SK-N-SH (cell line): ENCODE data around the gene ADGRL4. TPM values are rescaled to one million over a fixed set of nuclear protein-coding genes. Genes with fewer than 3 reads are reported as not detected.

Experiments
- CTCF ChIA-PET: fragments of 300-600, 350-600 bp; formaldehyde crosslinking; extraction: SDS; loops from one replicate; lab custom pipeline; 2021; lab: Yijun Ruan, JAX
- POLR2A ChIA-PET: fragments of 350-600 bp; sonication (Branson Sonifier 250); formaldehyde crosslinking; extraction: SDS; loops from one replicate; lab custom pipeline; 2020; ENCODE audit warnings: antibody characterized with exemption, inconsistent platforms; lab: Yijun Ruan, JAX
- DNase-seq: peaks from one replicate; pipeline ENCODE4 v3.0.0; 2012
- H2AFZ ChIP-seq: fragments of 200-600 bp; sonication (generic); 2 replicates; pipeline ENCODE4 v1.8.1; 2016; ENCODE audit warnings: antibody characterized with exemption, mild to moderate bottlenecking, low read depth
- H3F3A ChIP-seq: fragments of 200-600 bp; sonication (generic); replicated peaks from 2 replicates; pipeline ENCODE3; 2016; ENCODE audit warnings: antibody characterized with exemption, mild to moderate bottlenecking; ENCODE audit not compliant: insufficient read depth
- H3K27ac ChIP-seq, 2 experiments: fragments of 200-500 bp in 1 of 2; fragments of 200-600 bp in 1 of 2; sonication (Bioruptor generic) in 1 of 2; sonication (generic), shearing (Covaris generic) in 1 of 2; 2 replicates each; pipeline versions ENCODE4 v1.5.1 to v1.6.1; 2014 to 2016; ENCODE audit warnings: low read depth in 2 of 2, inconsistent platforms in 1 of 2, low read length in 1 of 2, mild to moderate bottlenecking in 1 of 2, mixed read lengths in 1 of 2
- H3K27me3 ChIP-seq: fragments of 200-600 bp; sonication (generic), shearing (Covaris generic); 2 replicates; pipeline ENCODE4 v1.6.1; 2016; ENCODE audit warnings: mixed run types; ENCODE audit not compliant: insufficient read depth
- H3K36me3 ChIP-seq, 2 experiments: fragments of 200-500 bp in 1 of 2; fragments of 200-600 bp in 1 of 2; sonication (Bioruptor generic) in 1 of 2; sonication (generic) in 1 of 2; replicated peaks in 1 of 2; 2 replicates each; pipeline versions ENCODE3 to v1.5.1; 2014 to 2016; ENCODE audit warnings: low read length in 1 of 2, mild to moderate bottlenecking in 1 of 2; ENCODE audit not compliant: insufficient read depth in 2 of 2, control insufficient read depth in 1 of 2
- H3K4me1 ChIP-seq, 2 experiments: fragments of 200-500 bp in 1 of 2; fragments of 200-600 bp in 1 of 2; sonication (Bioruptor generic) in 1 of 2; sonication (generic), shearing (Covaris generic) in 1 of 2; 2 replicates each; pipeline versions ENCODE4 v1.5.1 to v1.6.1; 2014 to 2016; ENCODE audit warnings: low read depth in 1 of 2, low read length in 1 of 2, mixed run types in 1 of 2; ENCODE audit not compliant: insufficient read depth in 2 of 2, control insufficient read depth in 1 of 2
- H3K4me2 ChIP-seq: fragments of 200-600 bp; sonication (generic), shearing (Covaris generic); 2 replicates; pipeline ENCODE4 v1.6.1; 2017; ENCODE audit warnings: mixed run types
- H3K4me3 ChIP-seq, 2 experiments: fragments of 200-500 bp in 1 of 2; fragments of 200-600 bp in 1 of 2; sonication (Bioruptor generic) in 1 of 2; sonication (generic), shearing (Covaris generic) in 1 of 2; 2 replicates each; pipeline versions ENCODE4 v1.5.1 to v1.8.1; 2014 to 2016; ENCODE audit warnings: low read depth in 2 of 2, inconsistent platforms in 1 of 2, low read length in 1 of 2, mild to moderate bottlenecking in 1 of 2, mixed read lengths in 1 of 2, moderate library complexity in 1 of 2
- H3K79me2 ChIP-seq: fragments of 200-600 bp; sonication (generic); 2 replicates; pipeline ENCODE4 v1.8.1; 2017; ENCODE audit warnings: mild to moderate bottlenecking; ENCODE audit not compliant: insufficient read depth
- H3K9ac ChIP-seq: fragments of 200-600 bp; sonication (generic); 2 replicates; pipeline ENCODE4 v1.6.1; 2017; ENCODE audit warnings: mixed run types
- H3K9me2 ChIP-seq: fragments of 200-600 bp; sonication (generic); 2 replicates; pipeline ENCODE4 v1.6.1; 2017; ENCODE audit warnings: mixed run types
- H3K9me3 ChIP-seq: fragments of 200-600 bp; sonication (generic); 2 replicates; pipeline ENCODE4 v1.6.1; 2017; ENCODE audit warnings: mixed run types, mild to moderate bottlenecking, moderate library complexity
- H4K20me1 ChIP-seq: fragments of 200-600 bp; sonication (generic); 2 replicates; pipeline ENCODE4 v1.6.1; 2017; ENCODE audit warnings: mild to moderate bottlenecking, mixed run types; ENCODE audit not compliant: insufficient read depth
- CHD2 ChIP-seq: fragments of 150-350 bp; IDR thresholded peaks from 2 replicates; pipeline ENCODE4 v1.6.1; 2018; ENCODE audit warnings: low read length; ENCODE audit not compliant: partially characterized antibody
- EZH2phosphoT487 ChIP-seq: fragments of 200-600 bp; sonication (generic); IDR thresholded peaks from 2 replicates; pipeline ENCODE4 v1.6.1; 2017; ENCODE audit warnings: low read depth, mixed run types, mild to moderate bottlenecking, antibody characterized with exemption, moderate library complexity, borderline replicate concordance
- FOSL2 ChIP-seq: IDR thresholded peaks from 2 replicates; pipeline ENCODE4 v1.4.0; 2012; ENCODE audit warnings: low read depth, mild to moderate bottlenecking, moderate library complexity, borderline replicate concordance
- FOXM1 ChIP-seq: IDR thresholded peaks from 2 replicates; pipeline ENCODE4 v1.4.0; 2012; ENCODE audit warnings: low read depth, mild to moderate bottlenecking
- GABPA ChIP-seq: IDR thresholded peaks from 2 replicates; pipeline ENCODE4 v1.4.0; 2012; ENCODE audit warnings: low read depth, mild to moderate bottlenecking
- JUND ChIP-seq: IDR thresholded peaks from 2 replicates; pipeline ENCODE4 v1.4.0; 2012
- MAX ChIP-seq: IDR thresholded peaks from 2 replicates; pipeline ENCODE4 v1.4.0; 2012; ENCODE audit warnings: low read depth
- NFIC ChIP-seq: IDR thresholded peaks from 2 replicates; pipeline ENCODE4 v1.4.0; 2012; ENCODE audit warnings: borderline replicate concordance
- NRF1 ChIP-seq: IDR thresholded peaks from 2 replicates; pipeline ENCODE4 v1.6.1; 2012; ENCODE audit warnings: low read depth, mild to moderate bottlenecking, low read length
- RCOR1 ChIP-seq: fragments of 150-350 bp; IDR thresholded peaks from 2 replicates; pipeline ENCODE4 v1.6.1; 2017; ENCODE audit warnings: antibody characterized with exemption, low read length
- RFX5 ChIP-seq: IDR thresholded peaks from 2 replicates; pipeline ENCODE4 v1.6.1; 2012; ENCODE audit warnings: mild to moderate bottlenecking, improper control_type of control experiment, low read length
- RXRA ChIP-seq: IDR thresholded peaks from 2 replicates; pipeline ENCODE4 v1.4.0; 2012; ENCODE audit warnings: low read depth, mild to moderate bottlenecking, borderline replicate concordance
- TAF1 ChIP-seq: IDR thresholded peaks from 2 replicates; pipeline ENCODE4 v1.6.1; 2012; ENCODE audit warnings: low read depth, mild to moderate bottlenecking, low read length, moderate library complexity, borderline replicate concordance
- TEAD4 ChIP-seq: IDR thresholded peaks from 2 replicates; pipeline ENCODE4 v1.4.0; 2012; ENCODE audit warnings: mild to moderate bottlenecking, borderline replicate concordance; ENCODE audit not compliant: insufficient read depth
- USF1 ChIP-seq: IDR thresholded peaks from 2 replicates; pipeline ENCODE4 v1.4.0; 2012; ENCODE audit warnings: low read depth, borderline replicate concordance
- YY1 ChIP-seq: IDR thresholded peaks from 2 replicates; pipeline ENCODE4 v1.4.0; 2012; ENCODE audit warnings: low read depth, mild to moderate bottlenecking
- WGBS: methylation state at CpG from one replicate; pipeline ENCODE4 v1.1.6; 2017; ENCODE audit warnings: low lambda C conversion rate; 5-methylcytosine and 5-hydroxymethylcytosine counted together
- polyA plus RNA-seq, 3 experiments: library from polyadenylated mRNA; depleted of rRNA; stranded (reverse); fragments of >200 nt; gene quantifications; 2 replicates each; pipeline ENCODE4 v1.2.3, GENCODE V29; 2012
- TF ChIP-seq, protein P1 (sequence below): IDR thresholded peaks from 2 replicates; pipeline ENCODE4 v1.6.1; 2012; ENCODE audit warnings: mild to moderate bottlenecking, low read depth, low read length, moderate library complexity

ADGRL4 gene
- polyA plus RNA-seq, 1 of the 3 experiments (the other 2 are of a cell fraction): 0.30 TPM

DNA sequence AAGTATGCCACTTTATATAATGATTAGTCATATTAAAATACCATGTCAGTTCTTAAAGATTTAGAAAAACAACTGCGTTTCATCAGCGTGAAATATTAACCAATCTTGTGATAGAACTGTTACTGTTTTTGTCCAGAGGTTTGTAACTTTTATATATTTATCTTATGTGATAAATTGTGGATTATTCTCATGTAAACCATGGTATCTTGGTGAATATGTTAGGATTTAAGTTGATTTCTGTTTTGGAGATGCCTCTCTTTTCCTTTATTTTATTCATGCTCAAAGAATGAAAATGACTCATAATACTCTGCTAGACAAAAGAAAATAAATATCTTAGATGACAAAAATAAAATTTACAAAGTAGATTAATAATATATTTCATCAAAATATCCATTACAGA is 88.4 kb downstream of the ADGRL4 start:
- H3K4me3 ChIP-seq: peak overlapping the region in 1 of 2 experiments; percentile 5; a peak in 1 of 4 replicates
- H3K36me3 ChIP-seq: no peaks in the 10 kb centered on the region
- WGBS: 53% methylated on average over 2 of the region's 2 CpGs
- H3K27ac ChIP-seq: peak overlapping the region in 1 of 2 experiments; percentile 80; a peak in 2 of 4 replicates
- no peaks in the 10 kb centered on the region for H3K9me3 ChIP-seq
- no peaks in the 10 kb centered on the region for H4K20me1 ChIP-seq
- H3F3A ChIP-seq: peaks cover 24% of the 10 kb centered on the region
- H3K9me2 ChIP-seq: no peaks in the 10 kb centered on the region
- no peak for DNase-seq
- peaks cover 0 to 4% of the 10 kb centered on the region in 2 experiments; a peak in 2 of 4 replicates for H3K4me1 ChIP-seq
- peak overlapping the region; percentile 39 for H2AFZ ChIP-seq
- TF ChIP-seq JUND (peak; percentile 29), CHD2 (no peak), FOSL2 (peak; percentile 69; the same call in 1 of the 2 replicates)
- H3K9ac ChIP-seq: peak overlapping the region; percentile 32; the same call in 1 of the 2 replicates
- CTCF ChIA-PET: interaction anchor here (0.6 kb wide), 1 partner anchor 1092 kb away, joined by 3 read pairs; no protein-coding TSS in a partner anchor
- H3K27me3 ChIP-seq: no peaks in the 10 kb centered on the region
- H3K4me2 ChIP-seq: peak overlapping the region; percentile 27; the same call in 1 of the 2 replicates
- no peaks in the 10 kb centered on the region for H3K79me2 ChIP-seq
- POLR2A ChIA-PET: no interaction called here

DNA sequence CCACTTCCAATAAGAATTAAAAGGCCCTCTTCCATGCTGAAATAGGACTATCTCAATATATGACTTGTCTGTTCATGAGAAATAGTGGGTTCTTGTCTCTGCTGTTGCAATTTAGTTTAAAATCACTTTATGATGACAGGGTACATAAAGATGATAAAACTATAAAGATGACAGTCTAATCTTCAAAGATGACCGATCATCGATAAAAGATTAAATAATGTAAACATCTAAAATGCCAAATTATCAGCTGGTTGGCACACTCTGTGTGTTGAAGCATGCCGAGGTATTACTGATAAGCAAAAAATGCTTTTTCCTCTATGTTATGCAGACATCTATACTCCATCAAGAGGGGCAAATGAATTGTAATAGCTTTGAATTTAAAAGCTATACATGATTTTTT is 89.5 kb downstream of the ADGRL4 start:
- no peaks in the 10 kb centered on the region for H3K9me2 ChIP-seq
- TF ChIP-seq RFX5 (no peak), RXRA (no peak), EZH2phosphoT487 (no peak), USF1 (no peak), MAX (no peak), CHD2 (no peak), GABPA (no peak), TEAD4 (no peak), YY1 (no peak), NFIC (no peak), NRF1 (no peak), FOXM1 (no peak), RCOR1 (no peak), TAF1 (no peak)
- TF ChIP-seq, protein P1, sequence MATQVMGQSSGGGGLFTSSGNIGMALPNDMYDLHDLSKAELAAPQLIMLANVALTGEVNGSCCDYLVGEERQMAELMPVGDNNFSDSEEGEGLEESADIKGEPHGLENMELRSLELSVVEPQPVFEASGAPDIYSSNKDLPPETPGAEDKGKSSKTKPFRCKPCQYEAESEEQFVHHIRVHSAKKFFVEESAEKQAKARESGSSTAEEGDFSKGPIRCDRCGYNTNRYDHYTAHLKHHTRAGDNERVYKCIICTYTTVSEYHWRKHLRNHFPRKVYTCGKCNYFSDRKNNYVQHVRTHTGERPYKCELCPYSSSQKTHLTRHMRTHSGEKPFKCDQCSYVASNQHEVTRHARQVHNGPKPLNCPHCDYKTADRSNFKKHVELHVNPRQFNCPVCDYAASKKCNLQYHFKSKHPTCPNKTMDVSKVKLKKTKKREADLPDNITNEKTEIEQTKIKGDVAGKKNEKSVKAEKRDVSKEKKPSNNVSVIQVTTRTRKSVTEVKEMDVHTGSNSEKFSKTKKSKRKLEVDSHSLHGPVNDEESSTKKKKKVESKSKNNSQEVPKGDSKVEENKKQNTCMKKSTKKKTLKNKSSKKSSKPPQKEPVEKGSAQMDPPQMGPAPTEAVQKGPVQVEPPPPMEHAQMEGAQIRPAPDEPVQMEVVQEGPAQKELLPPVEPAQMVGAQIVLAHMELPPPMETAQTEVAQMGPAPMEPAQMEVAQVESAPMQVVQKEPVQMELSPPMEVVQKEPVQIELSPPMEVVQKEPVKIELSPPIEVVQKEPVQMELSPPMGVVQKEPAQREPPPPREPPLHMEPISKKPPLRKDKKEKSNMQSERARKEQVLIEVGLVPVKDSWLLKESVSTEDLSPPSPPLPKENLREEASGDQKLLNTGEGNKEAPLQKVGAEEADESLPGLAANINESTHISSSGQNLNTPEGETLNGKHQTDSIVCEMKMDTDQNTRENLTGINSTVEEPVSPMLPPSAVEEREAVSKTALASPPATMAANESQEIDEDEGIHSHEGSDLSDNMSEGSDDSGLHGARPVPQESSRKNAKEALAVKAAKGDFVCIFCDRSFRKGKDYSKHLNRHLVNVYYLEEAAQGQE: no peak
- TF ChIP-seq, all 33 proteins: peak for 0
- 57% methylated on average over 3 of the region's 3 CpGs for WGBS
- CTCF ChIA-PET: no interaction called here
- H2AFZ ChIP-seq: peak overlapping the region; percentile 69
- no peaks in the 10 kb centered on the region for H4K20me1 ChIP-seq
- peak overlapping the region in 1 of 2 experiments; percentile 55; a peak in 2 of 4 replicates for H3K27ac ChIP-seq
- H3F3A ChIP-seq: peaks cover 24% of the 10 kb centered on the region
- H3K4me3 ChIP-seq: no peak overlapping the region
- no peak overlapping the region; the same call in 1 of the 2 replicates for H3K9ac ChIP-seq
- no peaks in the 10 kb centered on the region for H3K36me3 ChIP-seq
- H3K79me2 ChIP-seq: no peaks in the 10 kb centered on the region
- no peak for DNase-seq
- POLR2A ChIA-PET: no interaction called here
- H3K9me3 ChIP-seq: no peaks in the 10 kb centered on the region
- H3K27me3 ChIP-seq: no peaks in the 10 kb centered on the region
- H3K4me2 ChIP-seq: no peak overlapping the region; the same call in 1 of the 2 replicates
- H3K4me1 ChIP-seq: peaks cover 0 to 4% of the 10 kb centered on the region in 2 experiments; a peak in 2 of 4 replicates
